Effector CD8-positive, alpha-beta T cell (primary cell): ENCODE measurements around the gene DIPK1B.
"Not testable (repeated sequence)": the region's sequence is repeated elsewhere in the genome, so short reads cannot be mapped to it uniquely, and the experiment has no call there.

Experiments used
- DNase-seq: peaks from one replicate; lab custom pipeline; 2025; lab: John Stamatoyannopoulos, UW

The DIPK1B gene

GRCh38 chr9:136698635-136699246 lies 13.6 kb upstream of the DIPK1B start:
- DNase-seq: no peak

GRCh38 chr9:136700304-136700703 lies 12.1 kb upstream of the DIPK1B start:
- no peak for DNase-seq

GRCh38 chr9:136700959-136701667 lies 11.3 kb upstream of the DIPK1B start:
- no peak for DNase-seq

GRCh38 chr9:136701668-136702053 lies 10.7 kb upstream of the DIPK1B start:
- no peak for DNase-seq

- DNase-seq: no peak
These were observed 9.0 kb upstream of the DIPK1B start for GRCh38 chr9:136703276-136703860.

- not testable (repeated sequence) for DNase-seq
These were observed 7.6 kb upstream of the DIPK1B start for GRCh38 chr9:136704741-136705140.

- DNase-seq: no peak
These were observed 6.8 kb upstream of the DIPK1B start for GRCh38 chr9:136705564-136705963.

GRCh38 chr9:136707011-136707410 lies 5.4 kb upstream of the DIPK1B start:
- DNase-seq: no peak

GRCh38 chr9:136707849-136708517 lies 4.4 kb upstream of the DIPK1B start:
- no peak for DNase-seq

- DNase-seq: no peak
These were observed 2.8 kb upstream of the DIPK1B start for GRCh38 chr9:136709454-136710109.

- DNase-seq: no peak
These were observed 1.8 kb upstream of the DIPK1B start for GRCh38 chr9:136710543-136710942.

GRCh38 chr9:136711219-136711648 lies 1.1 kb upstream of the DIPK1B start:
- not testable (repeated sequence) for DNase-seq

GRCh38 chr9:136712690-136713544 lies 545 bp downstream of the DIPK1B start:
- no peak for DNase-seq

GRCh38 chr9:136713550-136713949 lies 1.2 kb downstream of the DIPK1B start:
- DNase-seq: no peak

- no peak for DNase-seq
These were observed 1.9 kb downstream of the DIPK1B start for GRCh38 chr9:136714096-136714892.

GRCh38 chr9:136714893-136715274 lies 2.5 kb downstream of the DIPK1B start:
- DNase-seq: no peak

- DNase-seq: no peak
These were observed 5.0 kb downstream of the DIPK1B start for GRCh38 chr9:136717399-136717798.

- DNase-seq: no peak
These were observed 6.2 kb downstream of the DIPK1B start for GRCh38 chr9:136718345-136719194.

- no peak for DNase-seq
These were observed 7.0 kb downstream of the DIPK1B start for GRCh38 chr9:136719195-136719880.
